Dermis blood vessel endothelial cell (primary cell): ENCODE results near the gene PIK3C2G. TPM values are rescaled to one million over a fixed set of nuclear protein-coding genes. Genes with fewer than 3 reads are reported as not detected.
"Not testable (repeated sequence)": the region's sequence is repeated elsewhere in the genome, so short reads cannot be mapped to it uniquely, and the experiment has no call there.

Source experiments
- DNase-seq: peaks from one replicate; pipeline ENCODE4 v3.0.0; 2010
- total RNA-seq: library from RNA; depleted of rRNA; stranded (reverse); fragments of >200 nt; gene quantifications from 2 replicates; pipeline ENCODE4 v1.2.3, GENCODE V29; 2014

The PIK3C2G gene, protein sequence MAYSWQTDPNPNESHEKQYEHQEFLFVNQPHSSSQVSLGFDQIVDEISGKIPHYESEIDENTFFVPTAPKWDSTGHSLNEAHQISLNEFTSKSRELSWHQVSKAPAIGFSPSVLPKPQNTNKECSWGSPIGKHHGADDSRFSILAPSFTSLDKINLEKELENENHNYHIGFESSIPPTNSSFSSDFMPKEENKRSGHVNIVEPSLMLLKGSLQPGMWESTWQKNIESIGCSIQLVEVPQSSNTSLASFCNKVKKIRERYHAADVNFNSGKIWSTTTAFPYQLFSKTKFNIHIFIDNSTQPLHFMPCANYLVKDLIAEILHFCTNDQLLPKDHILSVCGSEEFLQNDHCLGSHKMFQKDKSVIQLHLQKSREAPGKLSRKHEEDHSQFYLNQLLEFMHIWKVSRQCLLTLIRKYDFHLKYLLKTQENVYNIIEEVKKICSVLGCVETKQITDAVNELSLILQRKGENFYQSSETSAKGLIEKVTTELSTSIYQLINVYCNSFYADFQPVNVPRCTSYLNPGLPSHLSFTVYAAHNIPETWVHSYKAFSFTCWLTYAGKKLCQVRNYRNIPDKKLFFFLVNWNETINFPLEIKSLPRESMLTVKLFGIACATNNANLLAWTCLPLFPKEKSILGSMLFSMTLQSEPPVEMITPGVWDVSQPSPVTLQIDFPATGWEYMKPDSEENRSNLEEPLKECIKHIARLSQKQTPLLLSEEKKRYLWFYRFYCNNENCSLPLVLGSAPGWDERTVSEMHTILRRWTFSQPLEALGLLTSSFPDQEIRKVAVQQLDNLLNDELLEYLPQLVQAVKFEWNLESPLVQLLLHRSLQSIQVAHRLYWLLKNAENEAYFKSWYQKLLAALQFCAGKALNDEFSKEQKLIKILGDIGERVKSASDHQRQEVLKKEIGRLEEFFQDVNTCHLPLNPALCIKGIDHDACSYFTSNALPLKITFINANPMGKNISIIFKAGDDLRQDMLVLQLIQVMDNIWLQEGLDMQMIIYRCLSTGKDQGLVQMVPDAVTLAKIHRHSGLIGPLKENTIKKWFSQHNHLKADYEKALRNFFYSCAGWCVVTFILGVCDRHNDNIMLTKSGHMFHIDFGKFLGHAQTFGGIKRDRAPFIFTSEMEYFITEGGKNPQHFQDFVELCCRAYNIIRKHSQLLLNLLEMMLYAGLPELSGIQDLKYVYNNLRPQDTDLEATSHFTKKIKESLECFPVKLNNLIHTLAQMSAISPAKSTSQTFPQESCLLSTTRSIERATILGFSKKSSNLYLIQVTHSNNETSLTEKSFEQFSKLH (N-terminal part only)
- total RNA-seq: 1.0 and 3.0 TPM in 2 replicates

DNA sequence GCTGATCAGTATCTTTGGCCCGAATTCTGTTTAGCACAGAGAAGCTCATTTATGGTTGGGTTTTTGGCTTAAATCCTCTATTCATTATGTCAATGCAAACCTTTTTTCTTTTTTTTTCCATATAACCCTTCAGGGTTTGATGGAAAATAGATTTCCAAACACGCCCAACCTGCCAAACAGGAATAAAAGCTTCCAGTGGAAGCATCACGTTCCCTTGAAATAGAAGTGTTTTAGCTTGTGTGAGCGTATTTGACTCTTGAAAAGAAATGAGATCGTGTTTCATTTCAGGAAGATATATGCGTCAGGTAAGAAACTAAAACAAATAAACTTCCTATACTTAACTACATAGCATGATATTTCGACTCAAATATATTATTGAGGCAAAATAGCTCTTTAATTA, at the start of gene PIK3C2G:
Gene PIK3C2G, plus strand, starts transcription at position 246 of the 400 bp plus-strand sequence. CDS start 20,564 bp downstream, outside the sequence.
- DNase-seq: peak; percentile 30

DNA sequence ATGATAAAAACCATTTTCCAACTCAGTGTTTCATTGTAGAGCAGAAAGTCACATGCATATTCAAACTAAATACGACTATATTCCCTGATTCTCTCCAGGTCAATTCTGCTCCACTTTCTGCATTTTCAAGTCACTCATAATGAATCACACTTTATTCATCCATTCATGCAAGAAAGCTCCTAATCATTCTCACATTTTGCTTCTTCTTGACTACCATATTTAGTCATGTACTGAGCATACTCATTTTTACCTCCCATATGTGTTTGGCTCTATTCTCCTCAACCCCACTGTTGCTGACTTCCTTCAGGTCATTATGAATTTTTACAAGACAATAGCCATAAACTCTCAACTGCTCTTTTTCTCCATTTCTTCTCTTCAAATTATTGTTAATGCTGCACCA, 43.4 kb upstream of the PIK3C2G start:
- DNase-seq: no peak

GRCh38 chr12:18221726-18222125, 39.6 kb upstream of the PIK3C2G start:
- no peak for DNase-seq

DNA sequence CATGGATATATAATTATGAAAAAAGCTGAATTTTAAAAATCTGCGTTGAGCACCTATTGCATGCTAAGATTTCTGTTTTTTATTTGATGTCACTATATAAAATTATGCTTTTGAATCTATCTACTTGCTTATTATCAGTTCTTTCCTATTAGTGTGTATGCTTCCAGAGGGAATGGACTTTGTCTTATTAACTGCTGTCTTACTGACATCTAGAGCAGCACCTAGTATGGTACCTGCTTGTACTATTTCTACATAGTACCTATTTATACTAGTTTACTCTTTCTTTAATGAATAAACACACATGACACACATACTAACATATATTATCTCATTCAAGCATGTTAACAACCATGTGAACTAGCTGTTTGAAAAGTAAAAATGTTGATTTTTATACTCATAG, 38.6 kb upstream of the PIK3C2G start:
- no peak for DNase-seq

GRCh38 chr12:18224745-18225144, 36.6 kb upstream of the PIK3C2G start:
- peak; percentile 49 for DNase-seq

DNA sequence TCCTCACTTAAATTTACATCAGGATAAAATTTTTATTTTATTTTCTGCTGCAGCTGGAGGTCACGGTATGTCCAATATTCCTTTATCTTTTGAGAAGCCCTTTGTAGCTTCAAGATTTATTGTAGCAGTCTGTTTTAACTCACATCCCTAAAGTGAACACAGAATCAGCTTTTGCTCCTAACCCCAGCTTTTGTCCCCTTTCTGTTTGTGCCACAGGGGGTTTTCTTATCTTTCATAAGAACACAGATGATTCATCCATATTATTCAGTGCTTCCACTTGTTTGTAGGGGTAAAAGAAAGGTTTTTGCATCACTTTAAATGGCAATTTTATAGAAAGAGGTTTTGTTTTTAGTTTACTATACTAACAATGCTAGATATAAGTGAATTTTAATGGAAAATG, 21.8 kb upstream of the PIK3C2G start:
- DNase-seq: no peak

DNA sequence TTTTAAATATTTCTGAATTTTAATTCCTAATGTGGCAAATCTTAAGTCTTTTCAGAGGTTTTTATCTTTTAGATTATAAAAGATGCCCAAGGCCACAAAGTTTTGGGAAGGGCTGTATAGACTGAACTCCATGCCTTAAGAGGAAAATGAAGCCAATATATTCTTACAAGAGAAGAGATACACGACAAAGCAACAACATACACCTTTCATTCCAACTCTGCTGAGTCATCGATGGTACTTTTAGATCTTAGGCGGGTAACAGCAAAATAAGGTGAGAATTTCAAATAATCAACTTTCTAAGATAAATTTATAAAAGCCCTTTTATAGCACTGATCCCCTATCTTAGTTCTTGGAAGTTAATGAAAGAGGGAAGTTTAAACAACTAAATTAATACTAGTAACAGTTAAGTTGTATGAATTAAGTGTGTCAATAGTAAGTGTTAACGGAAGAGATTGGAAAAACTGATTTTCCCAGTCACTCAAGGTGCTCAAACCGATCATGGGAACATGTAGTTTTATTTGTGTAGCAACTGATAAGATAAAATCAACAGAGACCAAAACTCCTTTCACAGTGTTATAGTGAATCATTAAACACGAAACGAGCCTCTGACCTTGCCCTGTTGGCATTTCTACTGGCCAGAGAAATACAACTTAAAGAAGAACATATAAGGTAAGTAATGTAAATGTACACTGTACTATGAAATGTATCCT, 18.8 kb upstream of the PIK3C2G start:
- DNase-seq: no peak

DNA sequence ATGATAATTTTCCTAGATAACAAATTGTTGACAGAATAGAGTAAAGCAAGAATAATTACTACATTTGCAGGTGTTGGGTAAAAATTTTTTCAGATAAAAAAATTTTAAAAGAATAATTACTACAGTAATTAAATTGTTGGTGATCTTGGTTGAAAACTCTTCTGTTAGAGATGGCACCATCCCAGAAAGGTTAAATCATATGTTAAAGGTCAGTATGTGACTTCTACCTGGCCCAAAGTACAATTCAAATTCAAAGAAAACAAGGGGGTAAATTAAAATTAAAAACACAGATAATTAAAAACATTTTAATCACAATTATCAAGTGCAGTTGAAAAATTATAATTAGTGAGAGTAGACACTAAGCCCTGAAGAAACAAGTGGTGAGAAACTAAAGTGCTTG, 18.1 kb upstream of the PIK3C2G start:
- DNase-seq: no peak

DNA sequence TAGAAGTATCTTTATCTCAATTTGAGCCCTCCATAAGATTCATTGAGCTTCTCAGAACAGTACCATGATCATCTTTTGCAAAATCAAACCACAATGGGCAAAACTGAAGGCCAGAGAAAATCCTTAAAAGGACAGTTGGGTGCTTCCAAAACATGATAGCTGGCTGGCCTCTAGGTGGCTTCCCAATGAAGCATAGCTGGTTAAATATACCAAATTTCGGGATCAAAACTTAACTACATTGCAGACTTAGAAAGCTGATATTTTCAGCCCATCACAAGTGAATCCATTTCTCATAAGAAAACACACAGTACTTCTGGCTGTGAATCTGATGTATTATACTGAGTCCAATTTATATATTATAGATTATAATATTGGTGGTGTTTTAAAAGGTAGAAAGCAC, 15.3 kb upstream of the PIK3C2G start:
- no peak for DNase-seq

GRCh38 chr12:18250313-18250916, 10.9 kb upstream of the PIK3C2G start:
- DNase-seq: peak; percentile 83

DNA sequence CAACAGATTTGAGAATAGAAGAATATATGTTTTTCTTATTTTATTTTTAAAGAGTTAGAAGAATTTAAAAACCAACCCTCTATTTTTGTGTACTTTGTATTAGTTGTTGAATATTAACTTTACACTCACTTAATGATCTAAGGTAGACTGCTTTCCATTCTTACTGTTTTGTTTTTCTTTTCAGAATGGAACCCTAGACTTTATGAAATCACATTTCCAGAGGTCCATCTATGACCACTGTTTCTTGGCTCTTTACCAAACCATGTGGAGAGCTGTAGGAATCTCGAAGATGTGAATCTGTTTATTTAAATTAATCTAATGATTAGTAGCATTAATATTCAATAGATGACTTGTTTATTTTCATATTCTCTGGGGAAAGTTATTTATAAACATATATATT, 7.2 kb upstream of the PIK3C2G start:
- no peak for DNase-seq

GRCh38 chr12:18255004-18255403, 6.3 kb upstream of the PIK3C2G start:
- not testable (repeated sequence) for DNase-seq

DNA sequence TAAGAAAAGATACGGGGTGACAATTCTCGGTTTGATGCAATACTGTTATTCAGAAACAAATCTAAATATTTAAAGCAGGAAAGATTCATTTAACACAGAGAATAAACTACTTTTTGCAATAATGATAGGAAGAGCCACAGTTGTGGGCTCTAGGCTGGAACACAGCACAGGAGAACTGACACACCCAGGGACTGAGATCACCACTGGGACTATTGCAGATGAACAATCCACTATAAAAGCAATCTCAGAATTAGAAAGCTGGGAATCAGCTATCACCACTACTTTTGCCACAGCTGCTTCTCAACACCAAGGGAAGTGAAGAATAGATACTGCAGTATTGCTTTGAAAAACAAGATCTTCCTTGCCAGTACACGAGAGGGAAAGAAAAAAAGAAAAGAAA, 4.1 kb upstream of the PIK3C2G start:
- DNase-seq: no peak

GRCh38 chr12:18258929-18259328, 2.4 kb upstream of the PIK3C2G start:
- DNase-seq: no peak

DNA sequence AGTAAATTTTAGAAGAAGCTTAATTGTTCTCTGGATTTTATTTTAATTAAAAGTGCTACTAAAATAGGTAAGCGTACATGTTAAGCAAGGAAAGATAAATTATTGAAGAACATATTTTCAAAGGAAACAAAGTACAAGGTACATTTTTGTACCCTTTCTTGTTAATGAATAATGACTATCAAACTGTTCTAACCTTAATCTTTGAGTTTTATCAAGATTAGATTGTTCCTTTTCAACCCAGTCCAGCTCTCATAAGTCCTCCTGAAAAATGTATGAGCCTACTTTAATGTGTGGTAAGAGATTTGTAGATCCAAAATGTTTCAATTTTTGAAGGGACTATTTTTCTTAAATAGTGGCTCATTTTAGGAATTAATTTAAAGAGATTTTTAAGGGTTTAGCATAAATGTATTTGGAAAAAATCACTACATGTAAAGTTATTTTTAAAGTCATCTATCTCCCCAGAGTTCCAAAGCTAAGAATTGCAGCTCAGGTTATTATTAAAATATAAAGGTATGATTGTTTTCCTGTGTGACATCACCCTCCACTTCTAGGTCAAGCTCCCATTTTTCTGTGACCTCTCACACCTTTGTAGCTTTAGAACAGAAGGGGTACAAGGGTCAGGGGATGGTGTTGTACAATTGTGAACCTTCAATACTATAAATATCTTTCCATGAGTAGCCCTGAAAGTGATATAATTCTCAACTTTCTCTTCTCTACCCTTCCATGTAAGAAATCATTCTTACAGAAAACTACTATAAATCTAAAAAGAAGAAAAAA, 1.2 kb upstream of the PIK3C2G start:
- DNase-seq: no peak

- DNase-seq: peak; percentile 50
Measured at GRCh38 chr12:18261906-18262305, 588 bp downstream of the PIK3C2G start.

GRCh38 chr12:18262514-18262913, 1.2 kb downstream of the PIK3C2G start:
- peak; percentile 61 for DNase-seq

DNA sequence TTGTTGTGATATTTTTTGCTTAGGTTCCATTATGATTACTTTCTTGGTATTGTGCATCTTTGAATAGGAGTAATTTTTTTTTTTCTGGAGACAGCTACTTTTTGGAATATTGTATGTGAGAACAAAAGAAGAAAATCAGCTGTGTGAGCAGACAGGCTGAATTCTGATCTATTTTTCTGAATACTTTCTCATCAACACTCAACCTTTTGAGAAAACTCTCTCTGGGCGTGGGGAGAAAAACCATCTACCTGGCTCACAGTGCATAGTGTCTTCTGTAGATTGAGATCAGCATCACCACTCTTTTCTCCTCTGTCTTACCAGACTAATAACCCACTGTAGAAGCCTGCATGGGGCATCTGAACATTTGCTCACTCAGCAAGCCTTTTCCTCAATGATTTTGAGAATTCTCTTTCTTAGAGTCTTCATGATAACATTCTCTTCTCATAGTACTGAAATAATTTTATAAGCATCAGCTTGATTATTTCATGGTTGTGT, 3.3 kb downstream of the PIK3C2G start:
- no peak for DNase-seq

- DNase-seq: no peak
Measured at GRCh38 chr12:18267427-18268099, 6.2 kb downstream of the PIK3C2G start.

GRCh38 chr12:18270958-18271460, 9.7 kb downstream of the PIK3C2G start:
- peak; percentile 56 for DNase-seq
